Islet of Langerhans (tissue), 1 donor: Measurements from ENCODE around the gene ANXA6.
A peak's percentile ranks its signal among the peaks of the same experiment; 100 is the strongest.

ENCODE experiments used
- FAIRE-seq: peaks from one replicate; lab custom pipeline; 2011; peaks lifted over from hg19 to GRCh38; lab: Jason Lieb, UNC

ANXA6 gene

GRCh38 chr5:151151793-151152192, 5.8 kb downstream of the ANXA6 start:
- no peak for FAIRE-seq

- FAIRE-seq: no peak
Measured at GRCh38 chr5:151151263-151151660, 6.3 kb downstream of the ANXA6 start.

- FAIRE-seq: no peak
Measured at GRCh38 chr5:151150471-151151262, 6.9 kb downstream of the ANXA6 start.

- FAIRE-seq: no peak
Measured at GRCh38 chr5:151148583-151148982, 9.0 kb downstream of the ANXA6 start.

GRCh38 chr5:151147033-151147432, 10.5 kb downstream of the ANXA6 start:
- no peak for FAIRE-seq

GRCh38 chr5:151146061-151146460, 11.5 kb downstream of the ANXA6 start:
- no peak for FAIRE-seq

- FAIRE-seq: no peak
Measured at GRCh38 chr5:151144922-151145321, 12.7 kb downstream of the ANXA6 start.

- FAIRE-seq: no peak
Measured at GRCh38 chr5:151144275-151144674, 13.3 kb downstream of the ANXA6 start.

- FAIRE-seq: no peak
Measured at GRCh38 chr5:151143645-151144044, 13.9 kb downstream of the ANXA6 start.

GRCh38 chr5:151142933-151143332, 14.6 kb downstream of the ANXA6 start:
- no peak for FAIRE-seq

- no peak for FAIRE-seq
Measured at GRCh38 chr5:151141535-151141934, 16.0 kb downstream of the ANXA6 start.

- FAIRE-seq: no peak
Measured at GRCh38 chr5:151140686-151141459, 16.7 kb downstream of the ANXA6 start.

- FAIRE-seq: no peak
Measured at GRCh38 chr5:151139646-151140045, 17.9 kb downstream of the ANXA6 start.

- peak; percentile 79 for FAIRE-seq
Measured at GRCh38 chr5:151139015-151139414, 18.6 kb downstream of the ANXA6 start.

GRCh38 chr5:151138114-151138513, 19.5 kb downstream of the ANXA6 start:
- FAIRE-seq: no peak

GRCh38 chr5:151137067-151137825, 20.3 kb downstream of the ANXA6 start:
- FAIRE-seq: no peak

- no peak for FAIRE-seq
Measured at GRCh38 chr5:151134228-151134627, 23.4 kb downstream of the ANXA6 start.

- FAIRE-seq: no peak
Measured at GRCh38 chr5:151132963-151133362, 24.6 kb downstream of the ANXA6 start.

- FAIRE-seq: no peak
Measured at GRCh38 chr5:151130922-151131891, 26.4 kb downstream of the ANXA6 start.

GRCh38 chr5:151130235-151130921, 27.2 kb downstream of the ANXA6 start:
- no peak for FAIRE-seq

- FAIRE-seq: no peak
Measured at GRCh38 chr5:151128817-151129216, 28.8 kb downstream of the ANXA6 start.
